Activated naive CD8-positive, alpha-beta T cell treated with anti-CD3 and anti-CD28 coated beads for 36 hours (primary cell): Measurements from ENCODE around the gene WWP2. TPM values are rescaled to one million over a fixed set of nuclear protein-coding genes. Genes with fewer than 3 reads are reported as not detected.
A peak's percentile ranks its signal among the peaks of the same experiment; 100 is the strongest.

Source experiments
- DNase-seq: peaks from one replicate; pipeline ENCODE4 v3.0.0; 2021
- H3K27ac Mint-ChIP-seq: one replicate; pipeline ENCODE4 v1.8.0; 2022; ENCODE audit warnings: mild to moderate bottlenecking, moderate library complexity, mixed read lengths
- H3K27me3 Mint-ChIP-seq: one replicate; pipeline ENCODE4 v1.8.0; 2022; ENCODE audit warnings: mild to moderate bottlenecking, mixed read lengths
- H3K36me3 Mint-ChIP-seq: one replicate; pipeline ENCODE4 v1.8.0; 2021; ENCODE audit warnings: mild to moderate bottlenecking, mixed read lengths
- H3K4me1 Mint-ChIP-seq: one replicate; pipeline ENCODE4 v1.8.0; 2021; ENCODE audit warnings: mixed read lengths
- H3K4me3 Mint-ChIP-seq: one replicate; pipeline ENCODE4 v1.8.0; 2022; ENCODE audit warnings: mild to moderate bottlenecking, moderate library complexity, mixed read lengths
- H3K9me3 Mint-ChIP-seq: one replicate; pipeline ENCODE4 v1.8.0; 2022; ENCODE audit warnings: mixed read lengths
- total RNA-seq, 2 experiments: library from RNA; stranded (reverse); gene quantifications; one replicate each; pipeline ENCODE4 v1.2.3, GENCODE V29; 2021

The WWP2 gene
- total RNA-seq, 2 experiments from 2014 or later = 32.1 to 35.3 TPM

- DNase-seq = no peak
- Mint-ChIP-seq H3K27ac (no peak overlapping the region), H3K4me1 (no peaks in the 10 kb centered on the region), H3K36me3 (no peaks in the 10 kb centered on the region), H3K4me3 (no peak overlapping the region), H3K9me3 (no peaks in the 10 kb centered on the region), H3K27me3 (no peaks in the 10 kb centered on the region)
Observed at GRCh38 chr16:69865701-69866100, 103.6 kb downstream of the WWP2 start.

- Mint-ChIP-seq H3K4me3 (no peak overlapping the region), H3K9me3 (no peaks in the 10 kb centered on the region), H3K27me3 (no peaks in the 10 kb centered on the region), H3K27ac (no peak overlapping the region), H3K36me3 (peaks cover 2% of the 10 kb centered on the region), H3K4me1 (no peaks in the 10 kb centered on the region)
- no peak for DNase-seq
Observed at GRCh38 chr16:69867784-69868560, 105.8 kb downstream of the WWP2 start.

GRCh38 chr16:69870761-69871160 lies 108.6 kb downstream of the WWP2 start:
- DNase-seq = no peak
- no peaks in the 10 kb centered on the region for H3K9me3 Mint-ChIP-seq
- H3K4me1 Mint-ChIP-seq = no peaks in the 10 kb centered on the region
- no peaks in the 10 kb centered on the region for H3K27me3 Mint-ChIP-seq
- H3K36me3 Mint-ChIP-seq = peaks cover 14% of the 10 kb centered on the region
- H3K4me3 Mint-ChIP-seq = no peak overlapping the region
- no peak overlapping the region for H3K27ac Mint-ChIP-seq

- Mint-ChIP-seq H3K9me3 (no peaks in the 10 kb centered on the region), H3K27me3 (no peaks in the 10 kb centered on the region), H3K36me3 (peaks cover 21% of the 10 kb centered on the region), H3K27ac (no peak overlapping the region), H3K4me3 (no peak overlapping the region), H3K4me1 (no peaks in the 10 kb centered on the region)
- DNase-seq = no peak
Observed at GRCh38 chr16:69871708-69872107, 109.6 kb downstream of the WWP2 start.

GRCh38 chr16:69872888-69873287 lies 110.8 kb downstream of the WWP2 start:
- no peak for DNase-seq
- Mint-ChIP-seq H3K27me3 (no peaks in the 10 kb centered on the region), H3K36me3 (peaks cover 30% of the 10 kb centered on the region), H3K9me3 (no peaks in the 10 kb centered on the region), H3K4me3 (no peak overlapping the region), H3K27ac (no peak overlapping the region), H3K4me1 (no peaks in the 10 kb centered on the region)

GRCh38 chr16:69873783-69874182 lies 111.7 kb downstream of the WWP2 start:
- no peak overlapping the region for H3K4me3 Mint-ChIP-seq
- no peaks in the 10 kb centered on the region for H3K9me3 Mint-ChIP-seq
- no peaks in the 10 kb centered on the region for H3K4me1 Mint-ChIP-seq
- DNase-seq = no peak
- no peak overlapping the region for H3K27ac Mint-ChIP-seq
- no peaks in the 10 kb centered on the region for H3K27me3 Mint-ChIP-seq
- peaks cover 34% of the 10 kb centered on the region for H3K36me3 Mint-ChIP-seq

- Mint-ChIP-seq H3K27me3 (no peaks in the 10 kb centered on the region), H3K4me1 (no peaks in the 10 kb centered on the region), H3K27ac (no peak overlapping the region), H3K9me3 (peaks cover 1% of the 10 kb centered on the region), H3K36me3 (peaks cover 39% of the 10 kb centered on the region), H3K4me3 (no peak overlapping the region)
- no peak for DNase-seq
Observed at GRCh38 chr16:69874271-69874670, 112.1 kb downstream of the WWP2 start.

- Mint-ChIP-seq H3K36me3 (peaks cover 33% of the 10 kb centered on the region), H3K9me3 (peaks cover 2% of the 10 kb centered on the region), H3K27me3 (no peaks in the 10 kb centered on the region)
Observed at GRCh38 chr16:69880640-69881133, 118.6 kb downstream of the WWP2 start.

GRCh38 chr16:69881141-69881540 lies 119.0 kb downstream of the WWP2 start:
- no peak for DNase-seq
- Mint-ChIP-seq H3K27ac (no peak overlapping the region), H3K4me1 (no peaks in the 10 kb centered on the region), H3K4me3 (no peak overlapping the region), H3K36me3 (peaks cover 31% of the 10 kb centered on the region), H3K27me3 (no peaks in the 10 kb centered on the region), H3K9me3 (peaks cover 2% of the 10 kb centered on the region)

More at GRCh38 chr16:69880640-69881133, 118.6 kb downstream of the WWP2 start:
- no peak for DNase-seq
- Mint-ChIP-seq H3K4me1 (no peaks in the 10 kb centered on the region), H3K4me3 (no peak overlapping the region), H3K27ac (no peak overlapping the region)

GRCh38 chr16:69883744-69884143 lies 121.6 kb downstream of the WWP2 start:
- no peak for DNase-seq
- no peaks in the 10 kb centered on the region for H3K27me3 Mint-ChIP-seq
- peaks cover 2% of the 10 kb centered on the region for H3K9me3 Mint-ChIP-seq
- H3K27ac Mint-ChIP-seq = no peak overlapping the region
- no peaks in the 10 kb centered on the region for H3K4me1 Mint-ChIP-seq
- peaks cover 17% of the 10 kb centered on the region for H3K36me3 Mint-ChIP-seq
- no peak overlapping the region for H3K4me3 Mint-ChIP-seq

GRCh38 chr16:69885722-69886121 lies 123.6 kb downstream of the WWP2 start:
- no peak for DNase-seq
- no peak overlapping the region for H3K27ac Mint-ChIP-seq
- no peak overlapping the region for H3K4me3 Mint-ChIP-seq
- no peaks in the 10 kb centered on the region for H3K9me3 Mint-ChIP-seq
- peaks cover 15% of the 10 kb centered on the region for H3K36me3 Mint-ChIP-seq
- H3K27me3 Mint-ChIP-seq = no peaks in the 10 kb centered on the region
- peaks cover 6% of the 10 kb centered on the region for H3K4me1 Mint-ChIP-seq

- Mint-ChIP-seq H3K4me3 (no peak overlapping the region), H3K27me3 (no peaks in the 10 kb centered on the region), H3K4me1 (peaks cover 6% of the 10 kb centered on the region), H3K9me3 (no peaks in the 10 kb centered on the region), H3K36me3 (peaks cover 15% of the 10 kb centered on the region), H3K27ac (no peak overlapping the region)
- no peak for DNase-seq
Observed at GRCh38 chr16:69886726-69887125, 124.6 kb downstream of the WWP2 start.

- Mint-ChIP-seq H3K27me3 (no peaks in the 10 kb centered on the region), H3K4me1 (peaks cover 6% of the 10 kb centered on the region), H3K36me3 (peaks cover 11% of the 10 kb centered on the region), H3K4me3 (no peak overlapping the region), H3K9me3 (no peaks in the 10 kb centered on the region), H3K27ac (no peak overlapping the region)
- no peak for DNase-seq
Observed at GRCh38 chr16:69888005-69888590, 126.0 kb downstream of the WWP2 start.

- DNase-seq = no peak
- Mint-ChIP-seq H3K9me3 (no peaks in the 10 kb centered on the region), H3K4me3 (no peak overlapping the region), H3K4me1 (peaks cover 6% of the 10 kb centered on the region), H3K27me3 (no peaks in the 10 kb centered on the region), H3K36me3 (peaks cover 10% of the 10 kb centered on the region), H3K27ac (peak overlapping the region; percentile 6)
Observed at GRCh38 chr16:69889295-69889964, 127.3 kb downstream of the WWP2 start.

GRCh38 chr16:69890114-69890891 lies 128.2 kb downstream of the WWP2 start:
- no peak for DNase-seq
- Mint-ChIP-seq H3K27me3 (no peaks in the 10 kb centered on the region), H3K4me1 (peaks cover 6% of the 10 kb centered on the region), H3K9me3 (no peaks in the 10 kb centered on the region), H3K27ac (no peak overlapping the region), H3K36me3 (peaks cover 10% of the 10 kb centered on the region), H3K4me3 (no peak overlapping the region)
